RWPE2 (cell line): ENCODE results near the gene CIAPIN1.

Experiments
- ATAC-seq: fragments of 200-7000 bp; cut with Tn5 transposase; 3 replicates; pipeline ENCODE4 v1.9.1; 2021; ENCODE audit warnings: low read depth
- DNase-seq: peaks from one replicate; pipeline ENCODE4 v3.0.0-alpha.2; 2020; ENCODE audit warnings: low spot score
- H3K27ac ChIP-seq: fragments of 450-650 bp; 2 replicates; pipeline ENCODE4 v1.5.1; 2017; ENCODE audit warnings: mild to moderate bottlenecking; ENCODE audit not compliant: poor library complexity, severe bottlenecking
- H3K27me3 ChIP-seq: fragments of 250-450 bp; sonication (Bioruptor Pico); 2 replicates; pipeline ENCODE4 v1.5.1; 2021; ENCODE audit warnings: mild to moderate bottlenecking, moderate library complexity; ENCODE audit not compliant: insufficient read depth, poor library complexity, severe bottlenecking
- H3K36me3 ChIP-seq: fragments of 250-450 bp; sonication (Bioruptor Pico); 2 replicates; pipeline ENCODE4 v1.5.1; 2020; ENCODE audit warnings: low read depth, mild to moderate bottlenecking, moderate library complexity
- H3K4me1 ChIP-seq: fragments of 250-450 bp; sonication (Bioruptor Pico); 2 replicates; pipeline ENCODE4 v1.5.1; 2021; ENCODE audit warnings: mild to moderate bottlenecking, moderate library complexity; ENCODE audit not compliant: insufficient read depth, poor library complexity, severe bottlenecking
- H3K4me3 ChIP-seq: fragments of 250-450 bp; sonication (Bioruptor Pico); 2 replicates; pipeline ENCODE4 v1.5.1; 2021; ENCODE audit warnings: mild to moderate bottlenecking, moderate library complexity; ENCODE audit not compliant: severe bottlenecking
- H3K9me3 ChIP-seq: fragments of 250-450 bp; sonication (Bioruptor Pico); 2 replicates; pipeline ENCODE4 v1.5.1; 2021; ENCODE audit warnings: mild to moderate bottlenecking, moderate library complexity; ENCODE audit not compliant: severe bottlenecking
- TF ChIP-seq, protein P1 (sequence below): fragments of 450-650 bp; IDR thresholded peaks from one replicate; pipeline ENCODE4 v1.5.1; 2017; ENCODE audit warnings: mild to moderate bottlenecking, moderate library complexity; ENCODE audit not compliant: poor library complexity, severe bottlenecking

The CIAPIN1 gene

DNA sequence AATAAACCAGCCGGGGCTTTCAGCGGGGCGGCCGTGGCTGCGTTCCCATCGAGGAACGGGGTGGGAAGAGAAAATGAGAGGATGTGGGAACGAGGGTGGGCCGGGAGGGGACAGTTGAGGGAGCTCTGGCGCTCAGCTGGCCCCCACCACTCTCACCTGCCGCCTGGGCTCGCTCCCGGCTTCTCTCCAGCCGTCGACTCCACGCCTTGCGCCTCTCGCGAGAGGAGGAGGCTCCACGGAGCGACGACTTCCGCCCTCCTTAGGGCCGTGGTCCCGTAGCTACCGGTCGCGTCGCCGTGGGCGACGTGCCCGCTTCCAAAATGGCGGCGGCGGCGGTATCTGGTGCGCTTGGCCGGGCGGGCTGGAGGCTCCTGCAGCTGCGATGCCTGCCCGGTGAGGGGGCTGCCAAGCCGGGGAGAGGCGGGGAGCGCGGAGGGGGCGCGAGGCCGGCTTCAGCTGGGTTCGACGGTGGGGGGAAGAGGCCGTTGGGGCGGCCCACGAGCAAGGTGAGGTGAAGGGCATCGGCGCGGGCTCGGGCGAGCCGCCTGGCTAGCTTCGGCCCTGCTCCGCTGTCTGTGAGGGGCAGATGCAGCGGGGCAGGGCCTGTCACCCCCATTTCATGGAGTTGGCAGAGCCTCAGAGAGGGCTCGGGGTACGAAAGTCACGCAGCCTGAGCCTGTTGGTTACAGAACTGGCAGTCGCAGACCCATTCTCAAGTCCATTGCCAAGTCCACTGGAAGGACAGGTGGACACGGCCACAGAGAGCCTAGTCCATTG, at the start of gene CIAPIN1, which contains the start of gene COQ9:
Gene CIAPIN1, minus strand, starts transcription at position 200 of the 777 bp plus-strand sequence. CDS start 6,457 bp downstream, outside the sequence.
Gene COQ9, plus strand, starts transcription at position 294 of the 777 bp plus-strand sequence. Its CDS starts 27 bp downstream, at position 321.
- Histone ChIP-seq H3K9me3 (no peaks in the 10 kb centered on the region), H3K27ac (peak within 1 kb of the TSS; percentile 60), H3K36me3 (peaks cover 42% of the 10 kb centered on the region), H3K4me3 (peak within 1 kb of the TSS; percentile 86), H3K4me1 (peaks cover 2% of the 10 kb centered on the region), H3K27me3 (no peaks in the 10 kb centered on the region)
- TF ChIP-seq, protein P1, sequence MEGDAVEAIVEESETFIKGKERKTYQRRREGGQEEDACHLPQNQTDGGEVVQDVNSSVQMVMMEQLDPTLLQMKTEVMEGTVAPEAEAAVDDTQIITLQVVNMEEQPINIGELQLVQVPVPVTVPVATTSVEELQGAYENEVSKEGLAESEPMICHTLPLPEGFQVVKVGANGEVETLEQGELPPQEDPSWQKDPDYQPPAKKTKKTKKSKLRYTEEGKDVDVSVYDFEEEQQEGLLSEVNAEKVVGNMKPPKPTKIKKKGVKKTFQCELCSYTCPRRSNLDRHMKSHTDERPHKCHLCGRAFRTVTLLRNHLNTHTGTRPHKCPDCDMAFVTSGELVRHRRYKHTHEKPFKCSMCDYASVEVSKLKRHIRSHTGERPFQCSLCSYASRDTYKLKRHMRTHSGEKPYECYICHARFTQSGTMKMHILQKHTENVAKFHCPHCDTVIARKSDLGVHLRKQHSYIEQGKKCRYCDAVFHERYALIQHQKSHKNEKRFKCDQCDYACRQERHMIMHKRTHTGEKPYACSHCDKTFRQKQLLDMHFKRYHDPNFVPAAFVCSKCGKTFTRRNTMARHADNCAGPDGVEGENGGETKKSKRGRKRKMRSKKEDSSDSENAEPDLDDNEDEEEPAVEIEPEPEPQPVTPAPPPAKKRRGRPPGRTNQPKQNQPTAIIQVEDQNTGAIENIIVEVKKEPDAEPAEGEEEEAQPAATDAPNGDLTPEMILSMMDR = no peak
- ATAC-seq (peak; percentile 98), DNase-seq (peak; percentile 95)

DNA sequence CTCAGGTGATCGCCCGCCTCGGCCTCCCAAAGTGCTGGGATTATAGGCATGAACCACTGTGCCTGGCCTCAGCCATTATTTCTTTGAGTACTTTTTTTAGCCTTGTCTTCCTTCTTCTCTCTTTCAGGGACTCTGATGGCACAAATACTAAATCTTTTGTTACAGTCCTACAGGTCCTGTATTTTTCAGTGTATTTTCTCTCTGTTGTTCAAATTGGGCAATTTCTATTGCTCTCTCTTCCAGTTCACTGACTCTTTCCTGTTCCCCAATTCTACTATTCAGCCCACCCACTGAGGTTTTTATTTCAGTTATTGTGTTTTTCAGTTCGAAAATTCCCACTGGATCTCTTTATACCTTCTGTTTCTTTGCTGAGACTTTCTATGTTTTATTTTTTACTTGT, 46.6 kb upstream of the CIAPIN1 start:
- TF ChIP-seq, protein P1 = no peak
- ATAC-seq = no peak
- no peak for DNase-seq
- H3K4me3 ChIP-seq = no peak overlapping the region
- H3K36me3 ChIP-seq = no peaks in the 10 kb centered on the region
- H3K27me3 ChIP-seq = no peaks in the 10 kb centered on the region
- no peaks in the 10 kb centered on the region for H3K9me3 ChIP-seq
- no peaks in the 10 kb centered on the region for H3K4me1 ChIP-seq
- H3K27ac ChIP-seq = no peak overlapping the region

DNA sequence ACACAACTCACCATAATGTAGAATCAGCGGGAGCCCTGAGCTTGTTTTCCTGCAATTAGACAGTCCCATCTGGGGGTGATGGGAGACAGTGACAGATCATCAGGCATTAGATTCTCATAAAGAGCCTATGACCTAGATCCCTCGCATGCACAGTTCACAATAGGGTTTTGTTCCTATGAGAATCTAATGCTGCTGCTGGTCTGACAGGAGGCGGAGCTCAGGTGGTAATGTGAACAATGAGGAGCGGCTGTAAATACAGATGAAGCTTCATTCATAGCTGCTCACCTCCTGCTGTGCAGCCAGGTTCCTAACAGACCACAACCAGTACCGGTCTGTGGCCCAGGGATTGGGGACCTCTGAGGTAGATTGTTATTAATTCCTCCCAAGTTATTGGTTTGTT, 42.0 kb upstream of the CIAPIN1 start:
- no peaks in the 10 kb centered on the region for H3K9me3 ChIP-seq
- no peak overlapping the region for H3K27ac ChIP-seq
- H3K4me3 ChIP-seq = no peak overlapping the region
- ATAC-seq (no peak), DNase-seq (no peak)
- no peaks in the 10 kb centered on the region for H3K27me3 ChIP-seq
- TF ChIP-seq, protein P1 = no peak
- H3K4me1 ChIP-seq = peaks cover 4% of the 10 kb centered on the region
- no peaks in the 10 kb centered on the region for H3K36me3 ChIP-seq

DNA sequence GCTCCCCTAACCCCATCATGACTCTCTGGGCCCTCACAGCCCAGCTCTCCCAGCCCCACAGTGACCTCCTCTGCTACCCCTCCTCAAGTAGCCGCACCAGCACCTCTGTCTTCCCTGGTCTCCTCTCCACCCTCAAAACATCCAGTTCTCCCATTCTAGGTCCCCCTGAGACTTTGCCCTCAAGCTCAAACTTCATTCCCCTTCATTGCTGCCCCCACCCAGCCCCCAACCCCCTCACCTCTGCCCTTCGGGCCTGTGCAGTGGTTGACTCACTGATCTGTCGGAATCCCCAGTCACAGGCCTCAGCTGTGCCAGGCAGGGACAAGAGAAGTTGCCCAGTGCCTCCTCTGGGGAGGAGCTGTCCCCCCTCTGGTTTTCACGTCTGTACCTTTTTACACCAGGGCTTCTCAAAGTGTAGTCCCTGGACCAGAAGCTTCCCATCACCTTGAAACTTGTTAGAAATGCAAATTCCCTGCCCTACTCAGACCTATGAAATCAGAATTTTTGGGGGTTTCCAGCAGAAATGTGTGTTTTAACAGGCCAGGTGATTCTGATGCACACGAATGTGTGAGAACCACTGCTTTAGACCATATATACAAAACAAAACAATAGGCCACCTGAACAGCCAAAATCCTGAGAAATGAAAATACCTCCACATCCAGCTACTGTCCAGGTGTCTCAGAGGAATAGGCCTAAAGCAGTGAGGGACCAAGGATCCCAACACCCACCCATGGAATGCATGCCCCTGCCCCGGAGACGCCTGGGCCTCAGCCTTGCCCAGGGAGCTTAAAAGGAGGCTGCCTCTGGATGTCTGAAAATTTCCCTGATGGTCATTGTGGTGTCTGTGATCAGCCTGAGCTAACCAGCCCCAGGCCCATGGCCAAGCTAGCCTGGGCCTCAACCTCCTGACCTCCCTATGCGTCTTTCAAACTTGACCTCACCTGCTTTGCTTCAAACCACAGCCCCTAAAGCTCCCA, 40.0 kb upstream of the CIAPIN1 start:
- no peak for ATAC-seq
- Histone ChIP-seq H3K27me3 (no peaks in the 10 kb centered on the region), H3K36me3 (no peaks in the 10 kb centered on the region), H3K27ac (no peak overlapping the region), H3K4me3 (peak overlapping the region; percentile 69), H3K4me1 (peaks cover 4% of the 10 kb centered on the region), H3K9me3 (no peaks in the 10 kb centered on the region)
- no peak for DNase-seq
- TF ChIP-seq, protein P1 = no peak
